ENCODE data around the gene HUS1B.
"Not testable (repeated sequence)": the region's sequence is repeated elsewhere in the genome, so short reads cannot be mapped to it uniquely, and the experiment has no call there.

HUS1B gene

GRCh38 chr6:656460-657252 lies at the start of gene HUS1B:
Gene HUS1B, minus strand, starts transcription at chr6:657100. Its CDS starts 156 bp downstream, at chr6:656944.
- no peak within 1 kb of the TSS for H3K4me3 Mint-ChIP-seq
- H3K27me3 Mint-ChIP-seq = no peaks in the 10 kb centered on the region
- peaks cover 25% of the 10 kb centered on the region for H3K36me3 Mint-ChIP-seq (ENCODE audit: low read depth)
- intact Hi-C loops (cut with micrococcal nuclease) = no loop called here
- H3K9me3 Mint-ChIP-seq = no peaks in the 10 kb centered on the region
- H3K27ac Mint-ChIP-seq = no peak within 1 kb of the TSS
- H3K4me1 Mint-ChIP-seq (ENCODE audit: low read depth) = peaks cover 24% of the 10 kb centered on the region

- no peak overlapping the region for H3K4me3 Mint-ChIP-seq
- intact Hi-C loops (cut with micrococcal nuclease) = no loop called here
- H3K9me3 Mint-ChIP-seq = no peaks in the 10 kb centered on the region
- peaks cover 23% of the 10 kb centered on the region for H3K27me3 Mint-ChIP-seq
- H3K27ac Mint-ChIP-seq = no peak overlapping the region
- H3K4me1 Mint-ChIP-seq (ENCODE audit: low read depth) = peaks cover 8% of the 10 kb centered on the region
- peaks cover 7% of the 10 kb centered on the region for H3K36me3 Mint-ChIP-seq (ENCODE audit: low read depth)
These were observed 49.2 kb upstream of the HUS1B start for GRCh38 chr6:706146-706545.

- intact Hi-C loops (cut with micrococcal nuclease) = no loop called here
- Mint-ChIP-seq H3K4me1 (ENCODE audit: low read depth) (no peaks in the 10 kb centered on the region), H3K4me3 (no peak overlapping the region), H3K9me3 (no peaks in the 10 kb centered on the region), H3K27ac (no peak overlapping the region), H3K27me3 (peaks cover 25% of the 10 kb centered on the region), H3K36me3 (ENCODE audit: low read depth) (no peaks in the 10 kb centered on the region)
These were observed 48.1 kb upstream of the HUS1B start for GRCh38 chr6:705047-705446.

GRCh38 chr6:704046-704445 lies 47.1 kb upstream of the HUS1B start:
- Mint-ChIP-seq H3K27me3 (peaks cover 25% of the 10 kb centered on the region), H3K27ac (no peak overlapping the region), H3K36me3 (ENCODE audit: low read depth) (no peaks in the 10 kb centered on the region), H3K9me3 (no peaks in the 10 kb centered on the region), H3K4me3 (no peak overlapping the region), H3K4me1 (ENCODE audit: low read depth) (peaks cover 6% of the 10 kb centered on the region)
- intact Hi-C loops (cut with micrococcal nuclease) = no loop called here

GRCh38 chr6:703552-703951 lies 46.7 kb upstream of the HUS1B start:
- no peak overlapping the region for H3K27ac Mint-ChIP-seq
- peaks cover 27% of the 10 kb centered on the region for H3K27me3 Mint-ChIP-seq
- no peaks in the 10 kb centered on the region for H3K9me3 Mint-ChIP-seq
- no peak overlapping the region for H3K4me3 Mint-ChIP-seq
- H3K36me3 Mint-ChIP-seq (ENCODE audit: low read depth) = no peaks in the 10 kb centered on the region
- intact Hi-C loops (cut with micrococcal nuclease) = no loop called here
- peaks cover 6% of the 10 kb centered on the region for H3K4me1 Mint-ChIP-seq (ENCODE audit: low read depth)

- no peak overlapping the region for H3K27ac Mint-ChIP-seq
- H3K36me3 Mint-ChIP-seq (ENCODE audit: low read depth) = no peaks in the 10 kb centered on the region
- intact Hi-C loops (cut with micrococcal nuclease) = no loop called here
- H3K4me1 Mint-ChIP-seq (ENCODE audit: low read depth) = peaks cover 6% of the 10 kb centered on the region
- no peak overlapping the region for H3K4me3 Mint-ChIP-seq
- no peaks in the 10 kb centered on the region for H3K9me3 Mint-ChIP-seq
- H3K27me3 Mint-ChIP-seq = peaks cover 28% of the 10 kb centered on the region
These were observed 45.0 kb upstream of the HUS1B start for GRCh38 chr6:701700-702479.

- Mint-ChIP-seq H3K27me3 (peaks cover 27% of the 10 kb centered on the region), H3K4me1 (ENCODE audit: low read depth) (peaks cover 6% of the 10 kb centered on the region), H3K9me3 (no peaks in the 10 kb centered on the region), H3K36me3 (ENCODE audit: low read depth) (no peaks in the 10 kb centered on the region), H3K4me3 (no peak overlapping the region), H3K27ac (no peak overlapping the region)
- intact Hi-C loops (cut with micrococcal nuclease) = no loop called here
These were observed 44.3 kb upstream of the HUS1B start for GRCh38 chr6:701215-701614.

- Mint-ChIP-seq H3K4me1 (ENCODE audit: low read depth) (peaks cover 6% of the 10 kb centered on the region), H3K27ac (no peak overlapping the region), H3K36me3 (ENCODE audit: low read depth) (no peaks in the 10 kb centered on the region), H3K27me3 (peaks cover 26% of the 10 kb centered on the region), H3K4me3 (no peak overlapping the region), H3K9me3 (no peaks in the 10 kb centered on the region)
- intact Hi-C loops (cut with micrococcal nuclease) = no loop called here
These were observed 43.6 kb upstream of the HUS1B start for GRCh38 chr6:700490-700889.

- peaks cover 6% of the 10 kb centered on the region for H3K4me1 Mint-ChIP-seq (ENCODE audit: low read depth)
- intact Hi-C loops (cut with micrococcal nuclease) = no loop called here
These were observed 42.4 kb upstream of the HUS1B start for GRCh38 chr6:699319-699718.

GRCh38 chr6:694431-695126 lies 37.7 kb upstream of the HUS1B start:
- H3K9me3 Mint-ChIP-seq; intact Hi-C loops (cut with micrococcal nuclease); H3K4me3 Mint-ChIP-seq; H3K27ac Mint-ChIP-seq: not testable (repeated sequence)
- H3K4me1 Mint-ChIP-seq (ENCODE audit: low read depth) = peaks cover 42% of the 10 kb centered on the region
- peaks cover 11% of the 10 kb centered on the region for H3K27me3 Mint-ChIP-seq
- H3K36me3 Mint-ChIP-seq (ENCODE audit: low read depth) = peaks cover 12% of the 10 kb centered on the region

More at GRCh38 chr6:699319-699718, 42.4 kb upstream of the HUS1B start:
- no peaks in the 10 kb centered on the region for H3K9me3 Mint-ChIP-seq
- H3K36me3 Mint-ChIP-seq (ENCODE audit: low read depth) = no peaks in the 10 kb centered on the region
- H3K27ac Mint-ChIP-seq = no peak overlapping the region
- H3K4me3 Mint-ChIP-seq = no peak overlapping the region
- peaks cover 26% of the 10 kb centered on the region for H3K27me3 Mint-ChIP-seq

- peaks cover 11% of the 10 kb centered on the region for H3K27me3 Mint-ChIP-seq
- H3K4me3 Mint-ChIP-seq = peak overlapping the region; percentile 49
- peaks cover 37% of the 10 kb centered on the region for H3K4me1 Mint-ChIP-seq (ENCODE audit: low read depth)
- intact Hi-C loops (cut with micrococcal nuclease) = no loop called here
- H3K9me3 Mint-ChIP-seq = no peaks in the 10 kb centered on the region
- H3K27ac Mint-ChIP-seq = peak overlapping the region; percentile 76
- H3K36me3 Mint-ChIP-seq (ENCODE audit: low read depth) = peaks cover 12% of the 10 kb centered on the region
These were observed 36.8 kb upstream of the HUS1B start for GRCh38 chr6:693723-694009.

GRCh38 chr6:692858-693722 lies 36.2 kb upstream of the HUS1B start, which contains the start of gene EXOC2:
Gene EXOC2, minus strand, starts transcription at chr6:693139. Its CDS starts 55,321 bp downstream, at chr6:637818.
- Mint-ChIP-seq H3K36me3 (ENCODE audit: low read depth) (peaks cover 12% of the 10 kb centered on the region), H3K4me3 (peak within 1 kb of the TSS; percentile 97), H3K4me1 (ENCODE audit: low read depth) (peaks cover 37% of the 10 kb centered on the region), H3K9me3 (no peaks in the 10 kb centered on the region), H3K27ac (peak within 1 kb of the TSS; percentile 76), H3K27me3 (peaks cover 9% of the 10 kb centered on the region)
- intact Hi-C loops (cut with micrococcal nuclease) = no loop called here

- H3K27me3 Mint-ChIP-seq = peaks cover 8% of the 10 kb centered on the region
- peak overlapping the region; percentile 97 for H3K4me3 Mint-ChIP-seq
- intact Hi-C loops (cut with micrococcal nuclease) = no loop called here
- H3K27ac Mint-ChIP-seq = peak overlapping the region; percentile 76
- H3K4me1 Mint-ChIP-seq (ENCODE audit: low read depth) = peaks cover 37% of the 10 kb centered on the region
- peaks cover 12% of the 10 kb centered on the region for H3K36me3 Mint-ChIP-seq (ENCODE audit: low read depth)
- H3K9me3 Mint-ChIP-seq = no peaks in the 10 kb centered on the region
These were observed 35.5 kb upstream of the HUS1B start for GRCh38 chr6:692356-692851.
